GM23338 (cell line): Measurements from ENCODE around the gene CCDC160. TPM values are rescaled to one million over a fixed set of nuclear protein-coding genes. Genes with fewer than 3 reads are reported as not detected.
"Not testable (repeated sequence)": the region's sequence is repeated elsewhere in the genome, so short reads cannot be mapped to it uniquely, and the experiment has no call there.

Experiments
- ATAC-seq: fragments of 200-7000 bp; cut with Tn5 transposase; 3 replicates; pipeline ENCODE4 v1.9.1; 2020
- DNase-seq: peaks from one replicate; pipeline ENCODE4 v3.0.0-alpha.2; 2015; ENCODE audit warnings: low spot score
- H2AFZ ChIP-seq: fragments of 200-600 bp; sonication (generic); 2 replicates; pipeline ENCODE4 v1.8.0; 2016; ENCODE audit warnings: antibody characterized with exemption, mild to moderate bottlenecking, moderate library complexity
- H3F3A ChIP-seq: fragments of 200-600 bp; sonication (generic); replicated peaks from 2 replicates; pipeline ENCODE4 v1.8.0; 2017; ENCODE audit warnings: antibody characterized with exemption, mixed run types, low read depth
- H3K27ac ChIP-seq: fragments of 200-600 bp; sonication (generic); 2 replicates; pipeline ENCODE4 v1.6.1; 2016; ENCODE audit warnings: low read depth
- H3K27me3 ChIP-seq: fragments of 200-600 bp; sonication (generic); 2 replicates; pipeline ENCODE4 v1.8.0; 2016; ENCODE audit warnings: mild to moderate bottlenecking, mixed run types, moderate library complexity; ENCODE audit not compliant: insufficient read depth
- H3K36me3 ChIP-seq: fragments of 200-600 bp; sonication (generic); 2 replicates; pipeline ENCODE4 v1.8.0; 2016; ENCODE audit warnings: mild to moderate bottlenecking; ENCODE audit not compliant: insufficient read depth
- H3K4me1 ChIP-seq: fragments of 200-600 bp; sonication (generic); 2 replicates; pipeline ENCODE4 v1.8.0; 2016; ENCODE audit warnings: mild to moderate bottlenecking, moderate library complexity; ENCODE audit not compliant: insufficient read depth
- H3K4me2 ChIP-seq: fragments of 200-600 bp; sonication (generic); 2 replicates; pipeline ENCODE4 v1.7.1; 2017; ENCODE audit warnings: mixed run types
- H3K4me3 ChIP-seq: fragments of 200-600 bp; sonication (generic); 2 replicates; pipeline ENCODE4 v1.6.1; 2016; ENCODE audit warnings: mixed run types
- H3K79me2 ChIP-seq: fragments of 200-600 bp; sonication (generic); replicated peaks from 2 replicates; pipeline ENCODE4 v1.8.0; 2017; ENCODE audit warnings: mild to moderate bottlenecking; ENCODE audit not compliant: insufficient read depth
- H3K9me2 ChIP-seq: fragments of 200-600 bp; sonication (generic); 2 replicates; pipeline ENCODE4 v1.8.0; 2017; ENCODE audit not compliant: insufficient read depth
- H4K20me1 ChIP-seq: fragments of 200-600 bp; sonication (generic); replicated peaks from 2 replicates; pipeline ENCODE4 v1.8.0; 2017; ENCODE audit warnings: mild to moderate bottlenecking; ENCODE audit not compliant: insufficient read depth
- H3K27ac Mint-ChIP-seq: 2 replicates; pipeline ENCODE4 v1.8.0; 2020; ENCODE audit warnings: inconsistent platforms, mild to moderate bottlenecking, moderate library complexity, mixed read lengths
- H3K27me3 Mint-ChIP-seq: 3 replicates; pipeline ENCODE4 v1.8.0; 2022; ENCODE audit warnings: low read depth, mild to moderate bottlenecking, moderate library complexity, mixed read lengths, inconsistent platforms; ENCODE audit not compliant: insufficient read depth, poor library complexity
- H3K36me3 Mint-ChIP-seq: 3 replicates; pipeline ENCODE4 v1.8.0; 2021; ENCODE audit warnings: low read depth, mild to moderate bottlenecking, inconsistent platforms, moderate library complexity, mixed read lengths
- H3K4me1 Mint-ChIP-seq: 3 replicates; pipeline ENCODE4 v1.8.0; 2020; ENCODE audit warnings: mild to moderate bottlenecking, inconsistent platforms, mixed read lengths
- H3K4me3 Mint-ChIP-seq: 3 replicates; pipeline ENCODE4 v1.8.0; 2021; ENCODE audit warnings: moderate library complexity, mild to moderate bottlenecking, inconsistent platforms, mixed read lengths
- H3K9me3 Mint-ChIP-seq: 3 replicates; pipeline ENCODE4 v1.8.0; 2020; ENCODE audit warnings: moderate library complexity, mild to moderate bottlenecking, inconsistent platforms, mixed read lengths
- ETS1 ChIP-seq: IDR thresholded peaks from 2 replicates; pipeline ENCODE4 v1.6.1; 2016; ENCODE audit warnings: antibody characterized with exemption
- EZH2phosphoT487 ChIP-seq: fragments of 200-600 bp; sonication (generic); IDR thresholded peaks from one replicate; pipeline ENCODE4 v1.8.1; 2018; ENCODE audit warnings: antibody characterized with exemption; ENCODE audit not compliant: unreplicated experiment
- JUNB ChIP-seq: IDR thresholded peaks from one replicate; pipeline ENCODE4 v1.6.1; 2016; ENCODE audit warnings: antibody characterized with exemption; ENCODE audit not compliant: unreplicated experiment
- NANOG ChIP-seq: IDR thresholded peaks from 2 replicates; pipeline ENCODE4 v1.6.1; 2016; ENCODE audit warnings: antibody characterized with exemption, borderline replicate concordance
- polyA plus RNA-seq: library from polyadenylated mRNA; unstranded; fragments of >200 nt; fragmentation: Nextera tagmentation; extraction: Ambion mirVana; gene quantifications from 2 replicates; pipeline ENCODE4 v1.2.1, GENCODE V29; 2016
- total RNA-seq: library from RNA; depleted of rRNA; stranded (reverse); fragments of >200 nt; shearing (Covaris generic); gene quantifications from 2 replicates; pipeline ENCODE4 v1.2.3, GENCODE V29; 2014
- TF ChIP-seq, protein P1 (sequence below): fragments of 250-450 bp; sonication (Bioruptor Pico); IDR thresholded peaks from 2 replicates; pipeline ENCODE4 v1.5.0; 2020; ENCODE audit warnings: mild to moderate bottlenecking, moderate library complexity
- TF ChIP-seq, protein P2 (sequence below), 2 experiments: fragments of 200-600 bp in 1 of 2; sonication (generic) in 1 of 2; conservative IDR thresholded peaks; 2 replicates each; pipeline versions ENCODE4 v1.5.1 to v1.6.1; 2016 to 2017; ENCODE audit warnings: antibody characterized with exemption in 2 of 2, low read depth in 2 of 2, mild to moderate bottlenecking in 2 of 2, moderate library complexity in 1 of 2

CCDC160 gene
- total and polyA plus RNA-seq, 2 experiments from 2014 or later, result 2.7 to 6.9 TPM

DNA sequence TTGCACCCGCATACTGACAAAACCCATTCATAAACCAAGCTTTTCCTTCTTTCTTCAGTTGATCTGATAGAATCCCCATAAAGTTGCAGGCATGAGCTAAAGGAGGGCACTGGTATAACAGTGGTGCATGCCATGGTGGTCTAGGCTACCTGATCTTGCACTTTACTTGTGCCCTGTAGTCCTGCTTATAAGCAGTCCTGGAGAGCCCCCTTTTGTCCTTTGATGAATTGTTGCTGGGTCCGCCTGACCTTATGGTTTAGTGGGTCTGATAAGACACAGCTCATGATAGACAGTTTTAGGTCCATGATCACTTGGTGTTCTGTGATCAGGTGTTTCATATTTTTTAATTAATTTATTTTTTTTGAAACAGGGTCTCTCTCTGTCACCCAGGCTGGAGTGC, 19.7 kb downstream of the CCDC160 start (continued):
- TF ChIP-seq, protein P1, sequence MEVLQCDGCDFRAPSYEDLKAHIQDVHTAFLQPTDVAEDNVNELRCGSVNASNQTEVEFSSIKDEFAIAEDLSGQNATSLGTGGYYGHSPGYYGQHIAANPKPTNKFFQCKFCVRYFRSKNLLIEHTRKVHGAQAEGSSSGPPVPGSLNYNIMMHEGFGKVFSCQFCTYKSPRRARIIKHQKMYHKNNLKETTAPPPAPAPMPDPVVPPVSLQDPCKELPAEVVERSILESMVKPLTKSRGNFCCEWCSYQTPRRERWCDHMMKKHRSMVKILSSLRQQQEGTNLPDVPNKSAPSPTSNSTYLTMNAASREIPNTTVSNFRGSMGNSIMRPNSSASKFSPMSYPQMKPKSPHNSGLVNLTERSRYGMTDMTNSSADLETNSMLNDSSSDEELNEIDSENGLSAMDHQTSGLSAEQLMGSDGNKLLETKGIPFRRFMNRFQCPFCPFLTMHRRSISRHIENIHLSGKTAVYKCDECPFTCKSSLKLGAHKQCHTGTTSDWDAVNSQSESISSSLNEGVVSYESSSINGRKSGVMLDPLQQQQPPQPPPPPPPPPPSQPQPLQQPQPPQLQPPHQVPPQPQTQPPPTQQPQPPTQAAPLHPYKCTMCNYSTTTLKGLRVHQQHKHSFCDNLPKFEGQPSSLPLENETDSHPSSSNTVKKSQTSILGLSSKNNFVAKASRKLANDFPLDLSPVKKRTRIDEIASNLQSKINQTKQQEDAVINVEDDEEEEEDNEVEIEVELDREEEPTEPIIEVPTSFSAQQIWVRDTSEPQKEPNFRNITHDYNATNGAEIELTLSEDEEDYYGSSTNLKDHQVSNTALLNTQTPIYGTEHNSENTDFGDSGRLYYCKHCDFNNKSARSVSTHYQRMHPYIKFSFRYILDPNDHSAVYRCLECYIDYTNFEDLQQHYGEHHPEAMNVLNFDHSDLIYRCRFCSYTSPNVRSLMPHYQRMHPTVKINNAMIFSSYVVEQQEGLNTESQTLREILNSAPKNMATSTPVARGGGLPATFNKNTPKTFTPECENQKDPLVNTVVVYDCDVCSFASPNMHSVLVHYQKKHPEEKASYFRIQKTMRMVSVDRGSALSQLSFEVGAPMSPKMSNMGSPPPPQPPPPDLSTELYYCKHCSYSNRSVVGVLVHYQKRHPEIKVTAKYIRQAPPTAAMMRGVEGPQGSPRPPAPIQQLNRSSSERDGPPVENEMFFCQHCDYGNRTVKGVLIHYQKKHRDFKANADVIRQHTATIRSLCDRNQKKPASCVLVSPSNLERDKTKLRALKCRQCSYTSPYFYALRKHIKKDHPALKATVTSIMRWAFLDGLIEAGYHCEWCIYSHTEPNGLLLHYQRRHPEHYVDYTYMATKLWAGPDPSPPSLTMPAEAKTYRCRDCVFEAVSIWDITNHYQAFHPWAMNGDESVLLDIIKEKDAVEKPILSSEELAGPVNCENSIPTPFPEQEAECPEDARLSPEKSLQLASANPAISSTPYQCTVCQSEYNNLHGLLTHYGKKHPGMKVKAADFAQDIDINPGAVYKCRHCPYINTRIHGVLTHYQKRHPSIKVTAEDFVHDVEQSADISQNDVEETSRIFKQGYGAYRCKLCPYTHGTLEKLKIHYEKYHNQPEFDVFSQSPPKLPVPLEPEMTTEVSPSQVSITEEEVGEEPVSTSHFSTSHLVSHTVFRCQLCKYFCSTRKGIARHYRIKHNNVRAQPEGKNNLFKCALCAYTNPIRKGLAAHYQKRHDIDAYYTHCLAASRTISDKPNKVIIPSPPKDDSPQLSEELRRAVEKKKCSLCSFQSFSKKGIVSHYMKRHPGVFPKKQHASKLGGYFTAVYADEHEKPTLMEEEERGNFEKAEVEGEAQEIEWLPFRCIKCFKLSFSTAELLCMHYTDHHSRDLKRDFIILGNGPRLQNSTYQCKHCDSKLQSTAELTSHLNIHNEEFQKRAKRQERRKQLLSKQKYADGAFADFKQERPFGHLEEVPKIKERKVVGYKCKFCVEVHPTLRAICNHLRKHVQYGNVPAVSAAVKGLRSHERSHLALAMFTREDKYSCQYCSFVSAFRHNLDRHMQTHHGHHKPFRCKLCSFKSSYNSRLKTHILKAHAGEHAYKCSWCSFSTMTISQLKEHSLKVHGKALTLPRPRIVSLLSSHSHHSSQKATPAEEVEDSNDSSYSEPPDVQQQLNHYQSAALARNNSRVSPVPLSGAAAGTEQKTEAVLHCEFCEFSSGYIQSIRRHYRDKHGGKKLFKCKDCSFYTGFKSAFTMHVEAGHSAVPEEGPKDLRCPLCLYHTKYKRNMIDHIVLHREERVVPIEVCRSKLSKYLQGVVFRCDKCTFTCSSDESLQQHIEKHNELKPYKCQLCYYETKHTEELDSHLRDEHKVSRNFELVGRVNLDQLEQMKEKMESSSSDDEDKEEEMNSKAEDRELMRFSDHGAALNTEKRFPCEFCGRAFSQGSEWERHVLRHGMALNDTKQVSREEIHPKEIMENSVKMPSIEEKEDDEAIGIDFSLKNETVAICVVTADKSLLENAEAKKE (CRISPR knock-in tag), result no peak
- no peak for TF ChIP-seq NANOG

DNA sequence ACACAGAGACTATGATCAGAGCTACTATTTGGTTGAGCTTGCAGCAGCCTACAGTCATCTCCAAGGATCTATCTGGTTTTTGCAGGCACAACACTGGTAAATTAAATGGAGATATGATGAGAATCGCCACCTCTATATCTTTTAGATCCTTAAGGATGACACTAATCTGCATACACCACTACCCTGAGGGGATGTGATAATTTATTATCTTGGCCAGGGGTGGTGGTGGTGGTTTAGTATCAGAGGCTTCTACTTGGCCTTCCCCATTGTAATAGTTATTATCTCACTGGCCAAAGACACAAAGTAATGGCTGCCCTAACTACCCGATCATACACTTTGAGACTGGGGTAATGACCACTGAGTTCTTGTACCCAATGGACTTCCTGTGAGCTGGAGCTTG, 21.2 kb downstream of the CCDC160 start:
- Mint-ChIP-seq H3K4me1 (peaks cover 10% of the 10 kb centered on the region), H3K36me3 (no peaks in the 10 kb centered on the region), H3K27ac (no peak overlapping the region), H3K9me3 (no peaks in the 10 kb centered on the region), H3K27me3 (peaks cover 2% of the 10 kb centered on the region), H3K4me3 (no peak overlapping the region)
- Histone ChIP-seq H3K79me2 (no peaks in the 10 kb centered on the region), H3K9me2 (no peaks in the 10 kb centered on the region), H3K4me1 (peaks cover 4% of the 10 kb centered on the region; the same call in 1 of the 2 replicates), H3K4me2 (no peak overlapping the region), H2AFZ (no peak overlapping the region), H3K27me3 (no peaks in the 10 kb centered on the region), H3K36me3 (no peaks in the 10 kb centered on the region), H3K27ac (no peak overlapping the region), H3K4me3 (no peak overlapping the region), H4K20me1 (no peaks in the 10 kb centered on the region), H3F3A (no peaks in the 10 kb centered on the region)
- ATAC-seq (no peak), DNase-seq (no peak)
- no peak for TF ChIP-seq ETS1
- TF ChIP-seq, protein P2, sequence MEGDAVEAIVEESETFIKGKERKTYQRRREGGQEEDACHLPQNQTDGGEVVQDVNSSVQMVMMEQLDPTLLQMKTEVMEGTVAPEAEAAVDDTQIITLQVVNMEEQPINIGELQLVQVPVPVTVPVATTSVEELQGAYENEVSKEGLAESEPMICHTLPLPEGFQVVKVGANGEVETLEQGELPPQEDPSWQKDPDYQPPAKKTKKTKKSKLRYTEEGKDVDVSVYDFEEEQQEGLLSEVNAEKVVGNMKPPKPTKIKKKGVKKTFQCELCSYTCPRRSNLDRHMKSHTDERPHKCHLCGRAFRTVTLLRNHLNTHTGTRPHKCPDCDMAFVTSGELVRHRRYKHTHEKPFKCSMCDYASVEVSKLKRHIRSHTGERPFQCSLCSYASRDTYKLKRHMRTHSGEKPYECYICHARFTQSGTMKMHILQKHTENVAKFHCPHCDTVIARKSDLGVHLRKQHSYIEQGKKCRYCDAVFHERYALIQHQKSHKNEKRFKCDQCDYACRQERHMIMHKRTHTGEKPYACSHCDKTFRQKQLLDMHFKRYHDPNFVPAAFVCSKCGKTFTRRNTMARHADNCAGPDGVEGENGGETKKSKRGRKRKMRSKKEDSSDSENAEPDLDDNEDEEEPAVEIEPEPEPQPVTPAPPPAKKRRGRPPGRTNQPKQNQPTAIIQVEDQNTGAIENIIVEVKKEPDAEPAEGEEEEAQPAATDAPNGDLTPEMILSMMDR (conservative IDR thresholded peaks at IDR 0.05; ENCODE audit: low read depth in 2 of 2), result no peak
- no peak for TF ChIP-seq EZH2phosphoT487
- TF ChIP-seq JUNB, result no peak

GRCh38 chrX:134285934-134286333, 49.0 kb downstream of the CCDC160 start:
- ATAC-seq, H3K36me3 ChIP-seq, H3K27ac ChIP-seq, H3K4me3 ChIP-seq, H3K4me1 Mint-ChIP-seq, H4K20me1 ChIP-seq, H3K27ac Mint-ChIP-seq, H3K27me3 ChIP-seq, H3K36me3 Mint-ChIP-seq, DNase-seq, H2AFZ ChIP-seq, H3K9me3 Mint-ChIP-seq, H3K4me1 ChIP-seq, H3K4me3 Mint-ChIP-seq, H3K9me2 ChIP-seq, H3F3A ChIP-seq, H3K27me3 Mint-ChIP-seq, H3K79me2 ChIP-seq, H3K4me2 ChIP-seq: not testable (repeated sequence)
